Trophoblast cell (in vitro differentiated cells and primary cell): ENCODE data around the gene HEATR5A.
"Not testable (repeated sequence)": the region's sequence is repeated elsewhere in the genome, so short reads cannot be mapped to it uniquely, and the experiment has no call there.

Experiments
- DNase-seq, 2 donors: peaks; one replicate each; pipeline ENCODE4 v3.0.0-alpha.2; 2016
- H2AFZ ChIP-seq: 2 replicates; pipeline ENCODE4 v1.6.1; 2013; ENCODE audit warnings: low read length, moderate library complexity, mild to moderate bottlenecking; ENCODE audit not compliant: insufficient read depth, poor library complexity
- H2AK5ac ChIP-seq: 2 replicates; pipeline ENCODE4 v1.6.1; 2013; ENCODE audit warnings: mild to moderate bottlenecking, low read length
- H2BK120ac ChIP-seq: 2 replicates; pipeline ENCODE4 v1.6.1; 2013; ENCODE audit warnings: low read length, mild to moderate bottlenecking, moderate library complexity; ENCODE audit not compliant: insufficient read depth, poor library complexity
- H2BK12ac ChIP-seq: 2 replicates; pipeline ENCODE4 v1.6.1; 2013; ENCODE audit warnings: mild to moderate bottlenecking, low read length, moderate library complexity
- H2BK5ac ChIP-seq: 2 replicates; pipeline ENCODE4 v1.6.1; 2013; ENCODE audit warnings: low read length, low read depth, moderate library complexity, mild to moderate bottlenecking; ENCODE audit not compliant: poor library complexity
- H3K14ac ChIP-seq: 2 replicates; pipeline ENCODE4 v1.6.1; 2013; ENCODE audit warnings: mild to moderate bottlenecking, low read length
- H3K18ac ChIP-seq: 2 replicates; pipeline ENCODE4 v1.6.1; 2013; ENCODE audit warnings: mild to moderate bottlenecking, low read length
- H3K23ac ChIP-seq: 2 replicates; pipeline ENCODE4 v1.6.1; 2013; ENCODE audit warnings: low read length
- H3K27ac ChIP-seq: 2 replicates; pipeline ENCODE4 v1.5.1; 2013; ENCODE audit warnings: low read depth, mild to moderate bottlenecking, inconsistent platforms, low read length, moderate library complexity
- H3K27me3 ChIP-seq: 2 replicates; pipeline ENCODE4 v1.6.1; 2013; ENCODE audit warnings: inconsistent platforms, mild to moderate bottlenecking, low read length, moderate library complexity; ENCODE audit not compliant: insufficient read depth
- H3K36me3 ChIP-seq, 2 experiments: 1 replicate in 1 of 2; 2 replicates in 1 of 2; pipeline ENCODE4 v1.6.1; 2013; ENCODE audit warnings: low read length in 2 of 2, mild to moderate bottlenecking in 2 of 2, moderate library complexity in 1 of 2; ENCODE audit not compliant: insufficient read depth in 2 of 2, control insufficient read depth in 1 of 2
- H3K4ac ChIP-seq: 2 replicates; pipeline ENCODE4 v1.6.1; 2013; ENCODE audit warnings: low read depth, mild to moderate bottlenecking, low read length, moderate library complexity
- H3K4me1 ChIP-seq, 2 experiments: 1 replicate in 1 of 2; 2 replicates in 1 of 2; pipeline ENCODE4 v1.6.1; 2013; ENCODE audit warnings: low read length in 2 of 2, mild to moderate bottlenecking in 2 of 2, moderate library complexity in 1 of 2; ENCODE audit not compliant: insufficient read depth in 2 of 2, control insufficient read depth in 1 of 2
- H3K4me2 ChIP-seq: 2 replicates; pipeline ENCODE4 v1.6.1; 2013; ENCODE audit warnings: inconsistent platforms, mild to moderate bottlenecking, low read length, moderate library complexity
- H3K4me3 ChIP-seq: 2 replicates; pipeline ENCODE4 v1.5.1; 2013; ENCODE audit warnings: mild to moderate bottlenecking, low read depth, low read length, inconsistent platforms
- H3K79me1 ChIP-seq: one replicate; pipeline ENCODE4 v1.6.1; 2013; ENCODE audit warnings: low read length
- H3K79me2 ChIP-seq: 2 replicates; pipeline ENCODE4 v1.6.1; 2013; ENCODE audit warnings: low read length, mild to moderate bottlenecking; ENCODE audit not compliant: control insufficient read depth, insufficient read depth, poor library complexity
- H3K9ac ChIP-seq: 2 replicates; pipeline ENCODE4 v1.6.1; 2013; ENCODE audit warnings: mild to moderate bottlenecking, low read length
- H3K9me3 ChIP-seq: 2 replicates; pipeline ENCODE4 v1.6.1; 2013; ENCODE audit warnings: low read depth, mild to moderate bottlenecking, control low read depth, inconsistent platforms, low read length; ENCODE audit not compliant: insufficient read depth
- H4K12ac ChIP-seq: 2 replicates; pipeline ENCODE4 v1.6.1; 2013; ENCODE audit warnings: low read depth, mild to moderate bottlenecking, low read length, moderate library complexity
- H4K8ac ChIP-seq: 2 replicates; pipeline ENCODE4 v1.6.1; 2013; ENCODE audit warnings: low read depth, mild to moderate bottlenecking, low read length, moderate library complexity
- H4K91ac ChIP-seq: one replicate; pipeline ENCODE4 v1.6.1; 2013; ENCODE audit warnings: low read depth, mild to moderate bottlenecking, low read length, moderate library complexity
- WGBS: extraction: QIAGEN DNeasy Blood & Tissue Kit; methylation state at CpG from one replicate; pipeline ENCODE4 v1.1.7; 2013; ENCODE audit warnings: missing lambda C conversion rate; ENCODE audit not compliant: insufficient read length, insufficient coverage; ENCODE audit errors: extremely low coverage; 5-methylcytosine and 5-hydroxymethylcytosine counted together

HEATR5A gene

DNA sequence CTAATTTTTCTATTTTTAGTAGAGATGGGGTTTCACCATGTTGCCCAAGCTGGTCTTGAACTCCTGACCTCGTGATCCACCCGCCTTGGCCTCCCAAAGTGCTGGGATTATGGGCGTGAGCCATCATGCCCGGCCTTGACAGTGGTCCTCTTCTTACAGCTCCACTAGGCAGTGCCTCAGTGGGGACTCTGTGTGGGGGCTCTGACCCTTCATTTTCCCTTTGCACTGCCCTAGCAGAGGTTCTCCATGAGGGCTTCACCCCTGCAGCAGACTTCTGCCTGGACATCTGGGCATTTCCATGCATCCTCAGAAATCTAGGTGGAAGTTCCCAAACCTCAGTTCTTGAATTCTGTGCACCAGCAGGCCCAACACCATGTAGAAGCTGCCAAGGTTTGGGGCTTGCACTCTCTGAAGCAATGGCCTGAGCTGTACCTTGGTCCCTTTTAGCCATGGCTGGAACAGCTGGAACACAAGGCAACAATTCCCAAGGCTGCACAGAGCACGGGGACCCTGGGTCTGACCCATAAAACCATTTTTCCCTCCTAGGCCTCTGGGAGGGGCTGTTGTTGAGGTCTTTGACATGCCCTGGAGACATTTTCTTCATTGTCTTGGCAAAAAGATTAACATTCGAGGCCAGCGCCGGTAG, 90.4 kb downstream of the HEATR5A start:
- H3K4me1 ChIP-seq, H3K23ac ChIP-seq, H3K27ac ChIP-seq, H2AK5ac ChIP-seq, H3K9me3 ChIP-seq, H4K12ac ChIP-seq, H3K4ac ChIP-seq, H3K4me3 ChIP-seq, H3K79me1 ChIP-seq, H3K18ac ChIP-seq, DNase-seq, H3K4me2 ChIP-seq, H3K9ac ChIP-seq, H2BK120ac ChIP-seq, H2AFZ ChIP-seq, H4K91ac ChIP-seq, H3K14ac ChIP-seq, H2BK5ac ChIP-seq, H3K79me2 ChIP-seq, H2BK12ac ChIP-seq, H4K8ac ChIP-seq, H3K27me3 ChIP-seq: not testable (repeated sequence)
- WGBS: no CpG with 5 or more reads among the region's 8 CpGs
- peaks cover 12% of the 10 kb centered on the region in 2 experiments for H3K36me3 ChIP-seq

DNA sequence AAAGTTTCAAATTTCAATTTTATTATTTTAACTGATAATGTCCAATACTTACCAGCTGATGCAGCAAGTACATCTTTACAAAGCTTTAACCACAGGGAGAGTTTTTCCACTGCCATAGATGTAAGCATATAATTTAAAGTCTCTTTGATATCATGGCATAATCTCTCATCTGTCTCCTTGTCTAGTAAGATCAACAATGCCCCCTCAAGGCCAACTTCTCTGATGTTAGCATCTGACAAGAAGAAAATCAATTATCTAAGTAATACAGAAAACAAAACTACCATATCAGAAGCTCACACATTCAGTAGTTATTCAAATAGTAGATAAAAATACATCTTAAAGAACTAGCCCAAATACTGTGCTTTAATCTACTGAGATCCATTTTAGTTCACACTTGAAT, 94.2 kb downstream of the HEATR5A start:
- no peaks in the 10 kb centered on the region for H3K4me1 ChIP-seq

GRCh38 chr14:31323419-31323818, 96.9 kb downstream of the HEATR5A start:
- no peak overlapping the region for H2AFZ ChIP-seq
- no peak overlapping the region for H3K18ac ChIP-seq
- no peak overlapping the region for H3K27ac ChIP-seq
- H3K4ac ChIP-seq: no peak overlapping the region
- H2BK5ac ChIP-seq: no peak overlapping the region
- H4K8ac ChIP-seq: no peak overlapping the region
- no peaks in the 10 kb centered on the region for H3K27me3 ChIP-seq
- H3K23ac ChIP-seq: no peak overlapping the region
- WGBS: no CpG with 5 or more reads among the region's 2 CpGs
- no peak overlapping the region for H2BK12ac ChIP-seq
- no peak overlapping the region for H3K14ac ChIP-seq
- no peak overlapping the region for H2AK5ac ChIP-seq
- H3K79me1 ChIP-seq: no peaks in the 10 kb centered on the region
- no peaks in the 10 kb centered on the region for H3K79me2 ChIP-seq
- peaks cover 6 to 12% of the 10 kb centered on the region in 2 experiments for H3K36me3 ChIP-seq
- no peak overlapping the region for H3K4me2 ChIP-seq
- H3K4me1 ChIP-seq: no peaks in the 10 kb centered on the region
- no peak overlapping the region for H4K91ac ChIP-seq
- no peak overlapping the region for H3K9ac ChIP-seq
- H2BK120ac ChIP-seq: no peak overlapping the region
- H3K9me3 ChIP-seq: no peaks in the 10 kb centered on the region
- no peak overlapping the region for H4K12ac ChIP-seq
- DNase-seq: no peak
- no peak overlapping the region for H3K4me3 ChIP-seq

More for the DNA sequence above, 94.2 kb downstream of the HEATR5A start:
- Histone ChIP-seq H2BK120ac (no peak overlapping the region), H3K18ac (no peak overlapping the region), H3K79me2 (no peaks in the 10 kb centered on the region), H4K8ac (no peak overlapping the region), H3K4me2 (no peak overlapping the region), H3K23ac (no peak overlapping the region), H4K91ac (no peak overlapping the region), H2BK5ac (no peak overlapping the region), H3K4ac (no peak overlapping the region), H3K79me1 (no peaks in the 10 kb centered on the region), H3K4me3 (no peak overlapping the region), H3K27me3 (no peaks in the 10 kb centered on the region), H3K27ac (no peak overlapping the region), H2BK12ac (no peak overlapping the region), H4K12ac (no peak overlapping the region), H3K9me3 (peaks cover 10% of the 10 kb centered on the region), H3K9ac (no peak overlapping the region), H2AK5ac (no peak overlapping the region), H2AFZ (no peak overlapping the region), H3K14ac (no peak overlapping the region), H3K36me3 (peaks cover 13 to 17% of the 10 kb centered on the region in 2 experiments)
- DNase-seq: no peak

DNA sequence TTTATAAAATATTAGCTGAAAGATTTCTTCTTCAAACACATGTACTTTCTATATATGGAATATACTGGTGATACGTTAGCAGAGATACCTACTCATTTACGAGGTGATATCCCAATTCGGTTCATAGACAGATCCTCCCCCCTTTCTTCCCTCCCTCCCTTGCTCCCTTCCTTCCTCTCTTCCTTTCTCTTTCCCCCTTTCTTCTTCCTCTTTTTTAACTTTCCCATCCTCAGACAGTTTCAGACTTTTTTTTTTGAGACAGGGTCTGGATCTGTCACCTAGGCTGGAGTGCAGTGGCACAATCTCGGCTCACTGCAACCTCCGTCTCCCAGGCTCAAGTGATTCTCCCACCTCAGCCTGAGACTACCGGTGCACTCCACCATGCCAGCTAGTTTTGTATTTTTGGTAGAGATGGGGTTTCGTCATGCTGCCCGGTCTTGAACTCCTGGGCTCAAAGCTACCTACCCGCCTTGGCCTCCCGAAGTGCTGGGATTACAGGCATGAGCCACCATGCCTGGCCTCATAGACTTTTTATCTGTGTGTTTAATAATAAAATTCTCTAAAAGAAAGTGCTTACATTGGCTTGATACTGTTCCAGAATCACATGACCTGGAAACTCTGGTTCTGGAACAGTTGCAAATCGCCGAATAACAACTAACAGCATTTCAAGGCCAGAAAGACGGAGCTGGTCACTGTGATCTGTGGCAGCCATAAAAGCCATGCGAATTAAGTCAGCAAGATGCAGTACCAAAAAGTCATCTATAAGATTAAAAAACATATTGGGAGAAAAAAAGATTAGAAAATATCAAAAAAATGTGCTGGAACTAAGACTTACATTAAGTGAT, 99.2 kb downstream of the HEATR5A start:
- H3K4me2 ChIP-seq: no peak overlapping the region
- no peak overlapping the region for H3K18ac ChIP-seq
- no peak overlapping the region for H4K12ac ChIP-seq
- H3K4ac ChIP-seq: no peak overlapping the region
- H4K8ac ChIP-seq: no peak overlapping the region
- peaks cover 8 to 12% of the 10 kb centered on the region in 2 experiments for H3K36me3 ChIP-seq
- WGBS: no CpG with 5 or more reads among the region's 14 CpGs
- no peak overlapping the region for H3K27ac ChIP-seq
- no peak overlapping the region for H2BK120ac ChIP-seq
- H3K14ac ChIP-seq: no peak overlapping the region
- no peak for DNase-seq
- no peak overlapping the region for H2AK5ac ChIP-seq
- no peaks in the 10 kb centered on the region for H3K79me2 ChIP-seq
- no peaks in the 10 kb centered on the region for H3K27me3 ChIP-seq
- no peak overlapping the region for H3K9ac ChIP-seq
- no peak overlapping the region for H3K23ac ChIP-seq
- H3K4me3 ChIP-seq: no peak overlapping the region
- no peak overlapping the region for H2AFZ ChIP-seq
- H4K91ac ChIP-seq: no peak overlapping the region
- no peaks in the 10 kb centered on the region for H3K79me1 ChIP-seq
- H3K4me1 ChIP-seq: no peaks in the 10 kb centered on the region
- H3K9me3 ChIP-seq: no peaks in the 10 kb centered on the region
- H2BK5ac ChIP-seq: no peak overlapping the region
- no peak overlapping the region for H2BK12ac ChIP-seq
